Measurements from ENCODE around the gene FBXL17. TPM values are rescaled to one million over a fixed set of nuclear protein-coding genes. Genes with fewer than 3 reads are reported as not detected.

Gene FBXL17
- total and polyA plus RNA-seq, 12 donors: 5.9 to 47.4 (median 41.1) TPM

DNA sequence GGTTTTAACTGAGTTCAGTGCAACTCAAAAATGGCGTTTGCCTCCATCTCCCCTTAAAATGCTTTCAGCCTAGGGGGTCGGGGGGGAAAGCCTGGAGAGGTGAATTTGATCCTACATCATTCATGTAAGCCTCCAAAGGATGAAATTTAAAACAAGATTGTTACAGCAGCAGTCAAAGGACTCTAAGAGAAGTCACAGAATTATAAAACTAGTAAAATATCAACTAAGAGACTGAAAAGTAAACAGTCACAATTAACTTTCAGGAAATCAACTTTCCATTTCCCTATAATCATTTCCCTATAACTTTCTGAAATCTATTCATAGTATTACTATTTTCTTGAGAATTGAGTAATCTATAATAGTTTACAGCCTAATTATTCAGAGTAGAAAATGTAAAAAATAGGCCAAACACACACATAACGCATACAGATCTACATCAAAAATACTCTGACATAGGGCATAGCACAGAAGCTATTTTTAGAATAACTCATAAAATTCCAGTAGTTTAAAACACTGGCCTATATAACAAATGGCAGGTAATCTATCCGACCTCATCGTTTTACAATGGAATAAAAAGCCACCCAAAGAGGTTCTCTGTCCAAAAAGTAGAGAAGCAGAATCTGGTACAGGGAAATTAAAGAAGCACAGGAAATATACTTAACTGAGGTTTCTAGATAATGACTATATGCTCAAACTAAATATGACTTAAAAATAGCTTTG is 37.6 kb downstream of the FBXL17 start:
- Histone ChIP-seq H3K4me3 (no peak overlapping the region), H3K9me3 (no peaks in the 10 kb centered on the region), H3K27ac (no peak overlapping the region), H3K27me3 (no peaks in the 10 kb centered on the region), H3K4me1 (peaks cover 0 to 23% (median 4%) of the 10 kb centered on the region in 9 donors), H3K36me3 (peaks cover 0 to 28% (median 0%) of the 10 kb centered on the region in 9 donors)
- WGBS, 2 donors: 74 to 78% methylated on average over 5 of the region's 5 CpGs
- intact Hi-C loops (cut with DNase I): loop anchor here in 6 of 10 donors (2.0 to 10.0 kb wide), 5 partner anchors 77 to 199 kb away; no protein-coding TSS in a partner anchor
- TF ChIP-seq, protein P1, sequence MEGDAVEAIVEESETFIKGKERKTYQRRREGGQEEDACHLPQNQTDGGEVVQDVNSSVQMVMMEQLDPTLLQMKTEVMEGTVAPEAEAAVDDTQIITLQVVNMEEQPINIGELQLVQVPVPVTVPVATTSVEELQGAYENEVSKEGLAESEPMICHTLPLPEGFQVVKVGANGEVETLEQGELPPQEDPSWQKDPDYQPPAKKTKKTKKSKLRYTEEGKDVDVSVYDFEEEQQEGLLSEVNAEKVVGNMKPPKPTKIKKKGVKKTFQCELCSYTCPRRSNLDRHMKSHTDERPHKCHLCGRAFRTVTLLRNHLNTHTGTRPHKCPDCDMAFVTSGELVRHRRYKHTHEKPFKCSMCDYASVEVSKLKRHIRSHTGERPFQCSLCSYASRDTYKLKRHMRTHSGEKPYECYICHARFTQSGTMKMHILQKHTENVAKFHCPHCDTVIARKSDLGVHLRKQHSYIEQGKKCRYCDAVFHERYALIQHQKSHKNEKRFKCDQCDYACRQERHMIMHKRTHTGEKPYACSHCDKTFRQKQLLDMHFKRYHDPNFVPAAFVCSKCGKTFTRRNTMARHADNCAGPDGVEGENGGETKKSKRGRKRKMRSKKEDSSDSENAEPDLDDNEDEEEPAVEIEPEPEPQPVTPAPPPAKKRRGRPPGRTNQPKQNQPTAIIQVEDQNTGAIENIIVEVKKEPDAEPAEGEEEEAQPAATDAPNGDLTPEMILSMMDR (IDR thresholded peaks at IDR 0.05): no peak
- ATAC-seq (no peak), DNase-seq (no peak)

- H3K4me1 ChIP-seq: peaks cover 0 to 25% (median 5%) of the 10 kb centered on the region in 9 donors
- 60 to 62% methylated on average over 1 of the region's 1 CpG for WGBS, 2 donors
- TF ChIP-seq, protein P1 (IDR thresholded peaks at IDR 0.05): no peak
- H3K36me3 ChIP-seq: peaks cover 0 to 13% (median 0%) of the 10 kb centered on the region in 9 donors
- H3K9me3 ChIP-seq: no peaks in the 10 kb centered on the region
- ATAC-seq (peak in 3 of 8 donors; percentile 24 to 58 (median 37)), DNase-seq (no peak)
- H3K27ac ChIP-seq: peak overlapping the region in 3 of 10 donors; percentile 4 to 40 (median 14)
- intact Hi-C loops (cut with DNase I): loop anchor here in 5 of 10 donors (5.0 to 10.0 kb wide), 4 partner anchors 75 to 197 kb away; no protein-coding TSS in a partner anchor
- no peaks in the 10 kb centered on the region for H3K27me3 ChIP-seq
- H3K4me3 ChIP-seq: no peak overlapping the region
Measured at GRCh38 chr5:108341866-108342265, 40.0 kb downstream of the FBXL17 start.

GRCh38 chr5:108340131-108340530 is 41.8 kb downstream of the FBXL17 start:
- no peak for DNase-seq

DNA sequence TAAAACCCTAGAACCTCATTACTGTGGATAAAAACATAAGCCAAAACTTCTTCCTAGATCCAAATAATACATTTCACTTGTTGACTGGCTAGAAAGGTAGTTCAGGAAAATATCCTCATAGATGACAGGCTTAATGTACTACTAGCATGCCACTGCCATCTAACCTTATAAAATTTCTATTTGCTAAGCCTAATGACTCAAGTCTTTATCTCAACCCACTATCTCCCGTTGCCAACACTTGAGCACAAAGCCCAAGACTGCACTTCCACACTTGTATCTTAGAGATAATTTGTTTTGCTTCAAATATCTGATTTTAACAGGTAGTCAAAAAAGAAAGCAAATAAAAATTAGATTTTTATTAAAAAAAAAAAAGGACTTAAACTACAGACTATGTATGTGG is 42.7 kb downstream of the FBXL17 start:
- TF ChIP-seq, protein P1 (IDR thresholded peaks at IDR 0.05): no peak
- peaks cover 0 to 11% (median 0%) of the 10 kb centered on the region in 9 donors for H3K36me3 ChIP-seq
- H3K27me3 ChIP-seq: no peaks in the 10 kb centered on the region
- intact Hi-C loops (cut with DNase I): loop anchor here in 1 of 10 donors (5.0 kb wide), 1 partner anchor 77 kb away; no protein-coding TSS in a partner anchor
- H3K4me1 ChIP-seq: peaks cover 0 to 25% (median 5%) of the 10 kb centered on the region in 9 donors
- H3K27ac ChIP-seq: no peak overlapping the region
- H3K9me3 ChIP-seq: no peaks in the 10 kb centered on the region
- no peak overlapping the region for H3K4me3 ChIP-seq
- 54 to 67% methylated on average over 1 of the region's 1 CpG for WGBS, 2 donors
- ATAC-seq (no peak), DNase-seq (no peak)

More at GRCh38 chr5:108340131-108340530, 41.8 kb downstream of the FBXL17 start:
- 88 to 91% methylated on average over 8 of the region's 8 CpGs for WGBS, 2 donors
- Histone ChIP-seq H3K27ac (no peak overlapping the region), H3K27me3 (no peaks in the 10 kb centered on the region), H3K9me3 (no peaks in the 10 kb centered on the region), H3K4me3 (no peak overlapping the region), H3K4me1 (peaks cover 0 to 25% (median 5%) of the 10 kb centered on the region in 9 donors), H3K36me3 (peaks cover 0 to 11% (median 0%) of the 10 kb centered on the region in 9 donors)
- TF ChIP-seq, protein P1 (IDR thresholded peaks at IDR 0.05): no peak
- no peak for ATAC-seq
- intact Hi-C loops (cut with DNase I): loop anchor here in 5 of 10 donors (5.0 to 10.0 kb wide), 4 partner anchors 73 to 195 kb away; no protein-coding TSS in a partner anchor

Measured in heart right ventricle (tissue), 16 donors.